Body of pancreas (tissue), 4 donors: Measurements from ENCODE around the gene URB2.

Source experiments
- CTCF ChIP-seq, 7 experiments: fragments of 450-650 bp in 4 of 7; fragments of 200-600 bp in 3 of 7; sonication (generic) in 3 of 7; IDR thresholded peaks; one replicate each; pipeline ENCODE4 v1.5.1; 2016 to 2019; ENCODE audit warnings: antibody characterized with exemption in 7 of 7
- POLR2A ChIP-seq, 3 donors: fragments of 450-650 bp; IDR thresholded peaks; one replicate each; pipeline ENCODE4 v1.6.1; 2016; ENCODE audit warnings: antibody characterized with exemption in 3 of 3, mild to moderate bottlenecking in 2 of 3

- TF ChIP-seq CTCF (IDR thresholded peaks at IDR 0.05) = no peak
- no peak for TF ChIP-seq POLR2A (IDR thresholded peaks at IDR 0.05)
Measured at GRCh38 chr1:229694053-229694693, 68.1 kb downstream of the URB2 start.
